HG03025 (cell line): Measurements from ENCODE around the gene SALL1.

Experiments
- ATAC-seq: cut with Tn5 transposase; IDR thresholded peaks from one replicate; pipeline ENCODE4 v1.9.1; 2021; ENCODE audit warnings: mild to moderate bottlenecking, moderate library complexity; ENCODE audit not compliant: unreplicated experiment, low FRiP score

Gene SALL1

DNA sequence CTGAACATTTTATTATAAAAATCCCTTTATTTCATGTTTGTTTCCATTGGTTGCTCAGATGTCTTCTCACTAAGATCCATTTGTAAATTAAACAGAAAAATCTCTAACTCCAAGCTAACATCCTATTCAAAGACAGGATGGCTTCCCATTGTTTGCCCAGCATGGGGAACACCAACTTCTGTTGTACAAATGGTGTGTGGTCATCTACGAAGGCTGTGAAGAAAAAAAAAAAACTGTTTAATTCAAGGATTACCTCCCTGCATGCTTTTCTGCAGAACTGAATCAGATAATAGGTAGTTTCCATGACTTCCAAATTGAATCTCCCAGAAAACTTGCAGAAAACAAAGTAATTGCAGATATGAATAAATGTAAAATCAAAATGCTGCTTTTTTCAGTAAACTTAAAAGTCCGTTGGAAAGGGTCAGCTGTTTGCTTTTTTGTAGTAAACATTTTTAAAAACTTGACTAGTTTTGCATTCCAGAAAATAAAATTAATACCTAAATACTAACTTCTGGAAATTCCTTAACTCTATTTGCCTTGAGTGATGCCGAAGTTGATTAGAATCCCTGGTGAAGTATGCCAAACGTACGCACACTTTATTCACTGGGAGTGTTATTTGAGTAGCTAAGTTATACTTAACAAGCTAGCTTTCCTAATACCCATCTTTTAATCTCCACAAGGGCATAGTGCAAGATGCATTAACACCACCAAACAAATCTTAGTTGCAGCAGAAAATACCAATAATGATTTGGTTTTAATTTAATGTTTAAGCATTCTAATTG, 7.7 kb downstream of the SALL1 start:
- ATAC-seq: no peak

- no peak for ATAC-seq
These were observed 9.5 kb downstream of the SALL1 start for GRCh38 chr16:51141541-51141940.

GRCh38 chr16:51141106-51141505, 10.0 kb downstream of the SALL1 start:
- no peak for ATAC-seq

DNA sequence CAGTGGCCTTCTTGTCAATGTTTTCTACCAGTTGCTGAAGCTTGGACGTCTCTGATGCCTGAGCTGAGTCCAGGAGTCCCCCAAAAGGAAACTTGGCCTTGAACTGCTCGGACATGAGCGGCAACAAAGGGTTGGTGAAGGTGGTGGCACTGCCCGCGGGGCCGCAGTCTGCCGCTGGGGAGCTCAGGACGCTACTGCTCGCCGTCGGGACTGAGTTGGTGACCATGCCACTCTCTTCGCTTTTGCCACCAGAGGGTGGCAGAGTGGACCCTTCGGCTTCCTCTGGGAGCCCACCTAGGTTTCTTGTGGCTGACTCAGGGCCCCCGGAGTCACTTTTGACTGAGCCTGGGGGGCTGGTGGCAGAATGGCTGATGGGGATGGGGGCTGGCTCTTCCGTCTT, 11.0 kb downstream of the SALL1 start:
- ATAC-seq: no peak

DNA sequence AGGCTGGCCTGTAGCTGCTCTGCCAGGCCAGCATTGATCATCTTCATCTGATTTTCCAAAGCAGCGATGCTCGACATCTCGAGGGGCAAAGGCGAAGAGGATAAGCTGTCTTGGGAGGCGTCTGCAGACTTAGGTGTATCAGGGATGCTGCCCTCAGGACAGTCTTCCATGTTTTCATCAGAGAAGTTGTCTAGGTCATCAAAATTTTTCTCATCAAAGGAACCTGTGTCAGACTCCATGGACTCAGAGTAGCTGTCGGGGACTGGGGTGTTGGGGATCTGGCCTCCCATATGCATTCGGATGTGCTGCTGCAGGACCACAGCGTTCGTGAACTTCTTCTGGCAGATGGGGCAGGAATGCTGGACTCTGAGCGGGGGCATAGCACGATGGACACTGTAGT, 11.5 kb downstream of the SALL1 start:
- no peak for ATAC-seq

DNA sequence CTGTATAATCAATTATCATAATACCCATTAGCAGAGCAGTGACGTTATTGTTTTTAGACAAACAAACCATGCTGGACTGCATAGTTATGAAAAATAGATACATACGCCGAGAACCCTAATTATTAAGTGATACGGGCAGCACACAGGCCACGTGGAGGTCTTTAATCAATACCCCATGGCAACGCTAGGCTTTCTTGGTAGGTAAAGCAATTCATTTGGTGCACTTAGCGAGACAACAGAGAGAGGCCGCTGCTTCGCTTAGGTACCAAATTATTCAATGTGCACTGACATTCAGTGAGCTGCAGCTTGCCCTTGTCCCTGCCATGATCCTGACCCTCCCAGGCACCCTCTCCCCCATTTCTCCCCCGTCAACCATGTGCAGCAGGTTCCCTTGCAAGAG, 12.9 kb downstream of the SALL1 start:
- no peak for ATAC-seq

DNA sequence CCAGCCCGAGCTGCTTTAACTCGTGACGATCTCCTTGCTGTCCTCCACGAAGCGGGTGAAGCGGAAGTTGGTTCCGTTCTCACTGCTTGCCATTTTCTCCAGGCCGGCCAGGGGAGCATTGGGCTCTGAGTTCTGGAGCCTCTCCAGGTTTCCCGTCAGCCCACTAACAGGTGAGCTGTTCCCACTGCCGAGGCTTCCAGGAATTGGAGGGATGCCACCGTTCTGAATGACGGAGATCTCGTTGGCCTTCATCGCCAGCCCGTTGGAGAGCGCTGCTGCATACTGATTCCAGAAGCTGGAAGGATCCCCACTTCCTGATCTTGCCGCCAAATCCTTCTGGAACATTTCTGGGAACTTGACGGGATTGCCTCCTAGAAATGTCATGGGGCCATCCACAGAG, 14.0 kb downstream of the SALL1 start:
- no peak for ATAC-seq

- no peak for ATAC-seq
These were observed 16.2 kb downstream of the SALL1 start for GRCh38 chr16:51134876-51135275.

GRCh38 chr16:51134269-51134812, 16.7 kb downstream of the SALL1 start:
- no peak for ATAC-seq

- no peak for ATAC-seq
These were observed 17.4 kb downstream of the SALL1 start for GRCh38 chr16:51133688-51134087.

- no peak for ATAC-seq
These were observed 17.9 kb downstream of the SALL1 start for GRCh38 chr16:51133183-51133582.

GRCh38 chr16:51132490-51133115, 18.5 kb downstream of the SALL1 start:
- no peak for ATAC-seq

DNA sequence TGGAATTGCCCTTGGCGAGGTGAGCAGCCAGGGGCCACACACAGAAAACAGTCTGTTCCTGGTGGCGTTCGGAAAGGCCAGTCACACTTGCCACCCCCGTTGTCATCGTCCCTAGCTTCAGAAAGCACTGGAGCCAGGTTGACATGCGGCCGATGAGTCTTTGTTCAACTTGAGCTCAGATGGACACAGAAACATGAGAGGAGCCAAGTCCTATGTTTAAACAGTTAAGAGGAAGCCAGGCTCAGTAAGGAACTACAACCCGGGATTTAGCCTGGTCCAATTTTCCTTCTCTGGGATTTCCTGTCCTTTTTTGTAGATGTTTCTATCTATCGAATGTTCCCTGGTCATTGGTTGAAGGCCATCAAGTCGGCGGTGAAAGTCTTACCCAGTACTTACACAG, 19.5 kb downstream of the SALL1 start:
- ATAC-seq: no peak

GRCh38 chr16:51129105-51129504, 22.0 kb downstream of the SALL1 start:
- ATAC-seq: no peak

- ATAC-seq: no peak
These were observed 25.1 kb downstream of the SALL1 start for GRCh38 chr16:51125992-51126391.

DNA sequence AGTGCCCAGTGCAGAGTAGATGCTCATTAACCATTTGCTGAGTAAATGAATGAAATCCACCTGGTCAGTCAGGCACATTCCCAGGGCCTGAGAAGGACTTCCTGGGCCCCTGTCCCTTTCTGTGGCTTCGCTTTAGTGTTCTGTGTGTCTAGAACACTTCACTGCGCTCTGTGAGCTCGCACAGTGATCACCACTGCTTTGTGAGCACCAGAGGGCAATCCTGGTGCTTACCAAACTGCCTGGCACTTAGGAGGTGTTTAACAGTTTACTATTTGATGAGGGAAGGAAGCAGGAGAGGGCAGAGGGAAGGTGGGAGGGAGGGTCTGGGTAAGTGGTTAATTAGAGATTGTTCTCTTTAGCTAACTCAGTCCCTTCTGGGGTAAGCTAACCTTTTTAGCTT, 26.2 kb downstream of the SALL1 start:
- no peak for ATAC-seq

DNA sequence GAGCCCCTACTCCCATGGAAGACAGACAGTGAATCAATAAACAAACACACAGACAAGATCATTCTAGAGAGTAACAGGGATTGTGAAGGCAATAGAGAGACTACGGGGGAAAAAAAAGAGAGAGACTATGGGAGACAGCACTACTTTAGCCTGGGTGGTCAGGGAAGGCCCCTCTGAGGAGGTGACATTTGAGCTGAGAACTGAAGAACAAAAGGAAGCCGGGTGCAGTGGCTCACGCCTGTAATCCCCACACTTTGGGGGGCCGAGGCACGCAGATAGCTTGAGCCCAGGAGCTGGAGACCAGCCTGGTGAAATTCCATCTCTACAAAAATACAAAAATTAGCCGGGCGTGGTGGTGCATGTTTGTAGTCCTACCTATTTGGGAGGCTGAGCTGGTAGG, 29.2 kb downstream of the SALL1 start:
- ATAC-seq: no peak

GRCh38 chr16:51120730-51121347, 30.2 kb downstream of the SALL1 start:
- no peak for ATAC-seq

GRCh38 chr16:51119973-51120729, 30.9 kb downstream of the SALL1 start:
- no peak for ATAC-seq

DNA sequence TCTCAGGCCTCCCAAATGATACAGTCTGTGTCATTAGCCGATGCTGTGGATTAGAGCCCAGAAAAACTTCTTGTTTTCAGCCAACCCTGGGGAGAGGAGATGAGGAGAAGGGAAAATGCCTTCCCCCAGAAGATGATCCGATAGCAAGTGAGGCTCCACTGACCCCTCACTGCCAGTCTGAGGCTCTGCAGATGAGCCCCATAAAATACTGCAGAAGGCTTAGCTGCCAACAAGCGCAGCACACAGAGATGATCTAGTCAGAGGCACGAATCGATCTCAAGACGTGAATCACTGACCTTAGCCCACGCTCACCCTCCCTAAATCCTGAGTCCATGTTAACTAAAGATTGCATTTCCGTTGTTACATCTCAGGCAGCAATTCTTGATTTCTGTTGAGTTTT, 31.5 kb downstream of the SALL1 start:
- no peak for ATAC-seq

DNA sequence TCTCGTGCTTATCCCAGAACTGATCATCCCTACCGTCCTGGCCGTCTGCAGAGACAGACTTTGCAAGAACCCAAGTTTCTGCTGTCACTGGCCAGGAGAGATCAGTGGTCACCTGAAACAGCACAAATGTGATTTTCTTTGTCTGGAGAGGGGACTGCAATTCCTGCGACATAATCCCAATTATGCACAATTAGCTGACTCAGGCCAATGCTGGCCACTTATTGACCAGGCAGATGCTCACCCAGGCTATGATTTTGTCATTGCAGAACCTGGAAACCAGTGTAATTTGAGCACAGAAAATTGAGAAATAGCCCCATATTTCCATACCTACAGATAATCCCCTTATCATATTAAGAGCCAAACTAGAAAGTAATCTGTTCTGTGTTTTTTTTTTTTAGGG, 34.7 kb downstream of the SALL1 start:
- no peak for ATAC-seq
